ENCODE results near the gene HPCAL4. TPM values are rescaled to one million over a fixed set of nuclear protein-coding genes. Genes with fewer than 3 reads are reported as not detected.

Gene HPCAL4
- total and polyA plus RNA-seq, 9 of the 15 experiments (the other 6 are each of a cell fraction or from before 2014, with no cell fraction given): 0.01 to 0.04 (median 0.04) TPM; not detected in 4

- no peak overlapping the region for H3K4me2 ChIP-seq (ENCODE audit: insufficient read depth, low read length)
- H3K79me2 ChIP-seq (ENCODE audit: control insufficient read depth, insufficient read depth, low read length): no peaks in the 10 kb centered on the region
- TF ChIP-seq, protein P1, sequence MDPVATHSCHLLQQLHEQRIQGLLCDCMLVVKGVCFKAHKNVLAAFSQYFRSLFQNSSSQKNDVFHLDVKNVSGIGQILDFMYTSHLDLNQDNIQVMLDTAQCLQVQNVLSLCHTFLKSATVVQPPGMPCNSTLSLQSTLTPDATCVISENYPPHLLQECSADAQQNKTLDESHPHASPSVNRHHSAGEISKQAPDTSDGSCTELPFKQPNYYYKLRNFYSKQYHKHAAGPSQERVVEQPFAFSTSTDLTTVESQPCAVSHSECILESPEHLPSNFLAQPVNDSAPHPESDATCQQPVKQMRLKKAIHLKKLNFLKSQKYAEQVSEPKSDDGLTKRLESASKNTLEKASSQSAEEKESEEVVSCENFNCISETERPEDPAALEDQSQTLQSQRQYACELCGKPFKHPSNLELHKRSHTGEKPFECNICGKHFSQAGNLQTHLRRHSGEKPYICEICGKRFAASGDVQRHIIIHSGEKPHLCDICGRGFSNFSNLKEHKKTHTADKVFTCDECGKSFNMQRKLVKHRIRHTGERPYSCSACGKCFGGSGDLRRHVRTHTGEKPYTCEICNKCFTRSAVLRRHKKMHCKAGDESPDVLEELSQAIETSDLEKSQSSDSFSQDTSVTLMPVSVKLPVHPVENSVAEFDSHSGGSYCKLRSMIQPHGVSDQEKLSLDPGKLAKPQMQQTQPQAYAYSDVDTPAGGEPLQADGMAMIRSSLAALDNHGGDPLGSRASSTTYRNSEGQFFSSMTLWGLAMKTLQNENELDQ (CRISPR knock-in tag; IDR thresholded peaks at IDR 0.05; ENCODE audit: borderline replicate concordance): no peak
- TF ChIP-seq, protein P2, sequence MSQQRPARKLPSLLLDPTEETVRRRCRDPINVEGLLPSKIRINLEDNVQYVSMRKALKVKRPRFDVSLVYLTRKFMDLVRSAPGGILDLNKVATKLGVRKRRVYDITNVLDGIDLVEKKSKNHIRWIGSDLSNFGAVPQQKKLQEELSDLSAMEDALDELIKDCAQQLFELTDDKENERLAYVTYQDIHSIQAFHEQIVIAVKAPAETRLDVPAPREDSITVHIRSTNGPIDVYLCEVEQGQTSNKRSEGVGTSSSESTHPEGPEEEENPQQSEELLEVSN (IDR thresholded peaks at IDR 0.05; ENCODE audit: borderline replicate concordance in 1 of 2, extremely low read depth in 1 of 2, insufficient read depth in 1 of 2, insufficient read length in 1 of 2, low read depth in 1 of 2, low read length in 1 of 2, poor library complexity in 1 of 2, severe bottlenecking in 1 of 2): no peak
- no peak for TF ChIP-seq NFE2L1 (tag; IDR thresholded peaks at IDR 0.05; ENCODE audit: borderline replicate concordance, low read depth)
- TF ChIP-seq MYC (IDR thresholded peaks at IDR 0.05; ENCODE audit: low read depth, low read length): no peak
- TF ChIP-seq MYC (CRISPR knock-in tag; IDR thresholded peaks at IDR 0.05; ENCODE audit: borderline replicate concordance, low read depth): no peak
- TF ChIP-seq ERF (CRISPR knock-in tag; IDR thresholded peaks at IDR 0.05): no peak
- TF ChIP-seq NR2F6 (CRISPR knock-in tag; IDR thresholded peaks at IDR 0.05): no peak
- TF ChIP-seq RFX5 (IDR thresholded peaks at IDR 0.05; ENCODE audit: low read depth, low read length): no peak
- TF ChIP-seq SREBF2 (CRISPR knock-in tag; IDR thresholded peaks at IDR 0.05): no peak
- TF ChIP-seq CREM (IDR thresholded peaks at IDR 0.05; ENCODE audit: low read depth): no peak
- TF ChIP-seq ZNF586 (CRISPR knock-in tag; conservative IDR thresholded peaks at IDR 0.05): no peak
- no peak for TF ChIP-seq HDAC8 (tag; IDR thresholded peaks at IDR 0.05)
- CTCF ChIA-PET (ENCODE audit: low intra/inter-chr PET ratio): no interaction called here
- no peaks in the 10 kb centered on the region for H3K9me3 ChIP-seq (replicated peaks; ENCODE audit: control insufficient read depth, insufficient read depth, low read depth, low read length)
- H3K27ac ChIP-seq (ENCODE audit: extremely low read depth, low read depth, low read length): no peak overlapping the region
- peaks cover 0 to 5% of the 10 kb centered on the region in 2 experiments; a peak in 2 of 5 replicates for H3K4me1 ChIP-seq (replicated peaks in 1 of 2; ENCODE audit: control insufficient read depth in 2 of 2, insufficient read depth in 2 of 2, low read length in 2 of 2)
- intact Hi-C loops (cut with micrococcal nuclease) (no loop called here), in situ Hi-C loops (cut with MboI) (no loop called here)
- H3K27me3 ChIP-seq (ENCODE audit: control insufficient read depth in 2 of 2, insufficient read depth in 2 of 2, low read length in 2 of 2): peaks cover 30 to 43% of the 10 kb centered on the region in 2 experiments
- no peak overlapping the region for H3K9ac ChIP-seq (ENCODE audit: insufficient read depth in 1 of 2, low read depth in 2 of 2, low read length in 2 of 2)
- H3K9me1 ChIP-seq (ENCODE audit: control insufficient read depth, insufficient read depth, low read length): no peaks in the 10 kb centered on the region
- no peak for ATAC-seq
- no peak overlapping the region for H2AFZ ChIP-seq (ENCODE audit: low read depth, low read length)
- no peak overlapping the region for H3K4me3 ChIP-seq
- no TSS peak for BruUV-seq (replicated peaks)
- no peak for DNase-seq (ENCODE audit: extremely low read depth in 1 of 4, low spot score in 3 of 4)
- H3K36me3 ChIP-seq (ENCODE audit: control insufficient read depth, insufficient read depth, low read length): no peaks in the 10 kb centered on the region
- FAIRE-seq: no peak
- 17% methylated on average over 3 of the region's 3 CpGs for WGBS (ENCODE audit: insufficient coverage, low coverage, missing lambda C conversion rate)
- POLR2A ChIA-PET: interaction anchor here (0.8 to 1.3 kb wide), 3 partner anchors 9 to 25 kb away, joined by 3 to 4 read pairs (median 4); partner anchors contain the start of gene PPIE
- H4K20me1 ChIP-seq (replicated peaks; ENCODE audit: control insufficient read depth, insufficient read depth, low read length): no peaks in the 10 kb centered on the region
Measured at GRCh38 chr1:39729030-39729429, 37.8 kb upstream of the HPCAL4 start.
